Suprapubic skin (tissue), 4 donors: Measurements from ENCODE around the gene BICD1.

Experiments used
- CTCF ChIP-seq, 2 donors: fragments of 200-600 bp in 1 of 2; fragments of 450-650 bp in 1 of 2; sonication (generic) in 1 of 2; IDR thresholded peaks; one replicate each; pipeline ENCODE4 v1.5.1; 2016 to 2019; ENCODE audit warnings: antibody characterized with exemption in 2 of 2, mild to moderate bottlenecking in 1 of 2, moderate library complexity in 1 of 2
- POLR2A ChIP-seq, 2 donors: fragments of 450-650 bp; IDR thresholded peaks; one replicate each; pipeline ENCODE4 v1.6.1; 2017; ENCODE audit warnings: antibody characterized with exemption in 2 of 2, mild to moderate bottlenecking in 2 of 2, moderate library complexity in 2 of 2
- POLR2AphosphoS5 ChIP-seq, 3 donors: sonication (generic); formaldehyde crosslinking; IDR thresholded peaks; one replicate each; pipeline ENCODE4 v1.6.1; 2017; ENCODE audit warnings: antibody characterized with exemption in 3 of 3

- TF ChIP-seq CTCF (IDR thresholded peaks at IDR 0.05): no peak
- no peak for TF ChIP-seq POLR2AphosphoS5 (IDR thresholded peaks at IDR 0.05)
- no peak for TF ChIP-seq POLR2A (IDR thresholded peaks at IDR 0.05)
Measured at GRCh38 chr12:32140877-32141276, 34.2 kb downstream of the BICD1 start.
